Measurements from ENCODE around the gene ADARB2. TPM values are rescaled to one million over a fixed set of nuclear protein-coding genes. Genes with fewer than 3 reads are reported as not detected.

Gene ADARB2
- total RNA-seq, 3 donors from 2014 or later = 0.03 to 0.05 TPM; not detected in 1

- Mint-ChIP-seq H3K36me3 (ENCODE audit: insufficient read depth) (no peaks in the 10 kb centered on the region), H3K4me3 (no peak overlapping the region), H3K4me1 (ENCODE audit: low read depth) (no peaks in the 10 kb centered on the region), H3K27me3 (ENCODE audit: low read depth) (peaks cover 4% of the 10 kb centered on the region), H3K9me3 (no peaks in the 10 kb centered on the region)
- ATAC-seq (no peak), DNase-seq (no peak)
These were observed 244.7 kb downstream of the ADARB2 start for GRCh38 chr10:1492641-1493040.

GRCh38 chr10:1491901-1492300 is 245.4 kb downstream of the ADARB2 start:
- no peak overlapping the region for H3K4me3 Mint-ChIP-seq
- DNase-seq (no peak), ATAC-seq (no peak)
- H3K4me1 Mint-ChIP-seq (ENCODE audit: low read depth) = no peaks in the 10 kb centered on the region
- peaks cover 4% of the 10 kb centered on the region for H3K27me3 Mint-ChIP-seq (ENCODE audit: low read depth)
- H3K9me3 Mint-ChIP-seq = no peaks in the 10 kb centered on the region
- no peaks in the 10 kb centered on the region for H3K36me3 Mint-ChIP-seq (ENCODE audit: insufficient read depth)

- Mint-ChIP-seq H3K27me3 (ENCODE audit: low read depth) (peaks cover 8% of the 10 kb centered on the region), H3K9me3 (no peaks in the 10 kb centered on the region), H3K4me1 (ENCODE audit: low read depth) (no peaks in the 10 kb centered on the region), H3K4me3 (no peak overlapping the region), H3K36me3 (ENCODE audit: insufficient read depth) (no peaks in the 10 kb centered on the region)
- ATAC-seq (no peak), DNase-seq (no peak)
These were observed 247.5 kb downstream of the ADARB2 start for GRCh38 chr10:1489801-1490200.

GRCh38 chr10:1488970-1489548 is 248.3 kb downstream of the ADARB2 start:
- DNase-seq = no peak
- no peak overlapping the region for H3K4me3 Mint-ChIP-seq
- peaks cover 12% of the 10 kb centered on the region for H3K27me3 Mint-ChIP-seq (ENCODE audit: low read depth)
- no peaks in the 10 kb centered on the region for H3K36me3 Mint-ChIP-seq (ENCODE audit: insufficient read depth)
- ATAC-seq = no peak
- H3K4me1 Mint-ChIP-seq (ENCODE audit: low read depth) = no peaks in the 10 kb centered on the region
- no peaks in the 10 kb centered on the region for H3K9me3 Mint-ChIP-seq

- Mint-ChIP-seq H3K9me3 (no peaks in the 10 kb centered on the region), H3K4me1 (ENCODE audit: low read depth) (no peaks in the 10 kb centered on the region), H3K4me3 (no peak overlapping the region), H3K27me3 (ENCODE audit: low read depth) (peaks cover 12% of the 10 kb centered on the region), H3K36me3 (ENCODE audit: insufficient read depth) (no peaks in the 10 kb centered on the region)
- DNase-seq (no peak), ATAC-seq (no peak)
These were observed 250.3 kb downstream of the ADARB2 start for GRCh38 chr10:1486841-1487687.

- DNase-seq = no peak
- Mint-ChIP-seq H3K4me3 (no peak overlapping the region), H3K27me3 (ENCODE audit: low read depth) (peaks cover 12% of the 10 kb centered on the region), H3K36me3 (ENCODE audit: insufficient read depth) (no peaks in the 10 kb centered on the region), H3K4me1 (ENCODE audit: low read depth) (no peaks in the 10 kb centered on the region), H3K9me3 (no peaks in the 10 kb centered on the region)
- ATAC-seq = no peak
These were observed 252.0 kb downstream of the ADARB2 start for GRCh38 chr10:1485357-1485756.

GRCh38 chr10:1483826-1484225 is 253.5 kb downstream of the ADARB2 start:
- H3K27me3 Mint-ChIP-seq (ENCODE audit: low read depth) = peaks cover 11% of the 10 kb centered on the region
- no peaks in the 10 kb centered on the region for H3K36me3 Mint-ChIP-seq (ENCODE audit: insufficient read depth)
- no peak for DNase-seq
- no peaks in the 10 kb centered on the region for H3K9me3 Mint-ChIP-seq
- H3K4me3 Mint-ChIP-seq = no peak overlapping the region
- ATAC-seq = no peak
- no peaks in the 10 kb centered on the region for H3K4me1 Mint-ChIP-seq (ENCODE audit: low read depth)

- no peaks in the 10 kb centered on the region for H3K4me1 Mint-ChIP-seq (ENCODE audit: low read depth)
- DNase-seq = no peak
- no peaks in the 10 kb centered on the region for H3K9me3 Mint-ChIP-seq
- no peak for ATAC-seq
- H3K27me3 Mint-ChIP-seq (ENCODE audit: low read depth) = peaks cover 13% of the 10 kb centered on the region
- H3K4me3 Mint-ChIP-seq = no peak overlapping the region
- H3K36me3 Mint-ChIP-seq (ENCODE audit: insufficient read depth) = no peaks in the 10 kb centered on the region
These were observed 254.1 kb downstream of the ADARB2 start for GRCh38 chr10:1483246-1483645.

- H3K4me3 Mint-ChIP-seq = no peak overlapping the region
- no peak for DNase-seq
- H3K4me1 Mint-ChIP-seq (ENCODE audit: low read depth) = no peaks in the 10 kb centered on the region
- no peak for ATAC-seq
- H3K9me3 Mint-ChIP-seq = no peaks in the 10 kb centered on the region
- peaks cover 12% of the 10 kb centered on the region for H3K27me3 Mint-ChIP-seq (ENCODE audit: low read depth)
- H3K36me3 Mint-ChIP-seq (ENCODE audit: insufficient read depth) = no peaks in the 10 kb centered on the region
These were observed 259.7 kb downstream of the ADARB2 start for GRCh38 chr10:1477578-1477977.

- no peaks in the 10 kb centered on the region for H3K4me1 Mint-ChIP-seq (ENCODE audit: low read depth)
- H3K4me3 Mint-ChIP-seq = no peak overlapping the region
- H3K9me3 Mint-ChIP-seq = no peaks in the 10 kb centered on the region
- no peak for ATAC-seq
- peaks cover 16% of the 10 kb centered on the region for H3K27me3 Mint-ChIP-seq (ENCODE audit: low read depth)
- DNase-seq = no peak
- H3K36me3 Mint-ChIP-seq (ENCODE audit: insufficient read depth) = no peaks in the 10 kb centered on the region
These were observed 260.9 kb downstream of the ADARB2 start for GRCh38 chr10:1476455-1476803.

GRCh38 chr10:1475771-1476454 is 261.4 kb downstream of the ADARB2 start:
- DNase-seq = no peak
- peaks cover 16% of the 10 kb centered on the region for H3K27me3 Mint-ChIP-seq (ENCODE audit: low read depth)
- H3K4me1 Mint-ChIP-seq (ENCODE audit: low read depth) = no peaks in the 10 kb centered on the region
- H3K36me3 Mint-ChIP-seq (ENCODE audit: insufficient read depth) = no peaks in the 10 kb centered on the region
- no peak overlapping the region for H3K4me3 Mint-ChIP-seq
- no peaks in the 10 kb centered on the region for H3K9me3 Mint-ChIP-seq
- ATAC-seq = no peak

- H3K9me3 Mint-ChIP-seq = no peaks in the 10 kb centered on the region
- DNase-seq (no peak), ATAC-seq (no peak)
- no peaks in the 10 kb centered on the region for H3K4me1 Mint-ChIP-seq (ENCODE audit: low read depth)
- H3K36me3 Mint-ChIP-seq (ENCODE audit: insufficient read depth) = no peaks in the 10 kb centered on the region
- H3K27me3 Mint-ChIP-seq (ENCODE audit: low read depth) = peaks cover 16% of the 10 kb centered on the region
- no peak overlapping the region for H3K4me3 Mint-ChIP-seq
These were observed 262.2 kb downstream of the ADARB2 start for GRCh38 chr10:1475098-1475591.

- no peak for DNase-seq
- peaks cover 16% of the 10 kb centered on the region for H3K27me3 Mint-ChIP-seq (ENCODE audit: low read depth)
These were observed 262.8 kb downstream of the ADARB2 start for GRCh38 chr10:1474376-1475097.

GRCh38 chr10:1473874-1474273 is 263.5 kb downstream of the ADARB2 start:
- H3K4me3 Mint-ChIP-seq = no peak overlapping the region
- H3K9me3 Mint-ChIP-seq = no peaks in the 10 kb centered on the region
- peaks cover 16% of the 10 kb centered on the region for H3K27me3 Mint-ChIP-seq (ENCODE audit: low read depth)
- H3K4me1 Mint-ChIP-seq (ENCODE audit: low read depth) = no peaks in the 10 kb centered on the region
- DNase-seq (no peak), ATAC-seq (no peak)
- H3K36me3 Mint-ChIP-seq (ENCODE audit: insufficient read depth) = no peaks in the 10 kb centered on the region

More at GRCh38 chr10:1474376-1475097, 262.8 kb downstream of the ADARB2 start:
- Mint-ChIP-seq H3K4me3 (no peak overlapping the region), H3K4me1 (ENCODE audit: low read depth) (no peaks in the 10 kb centered on the region), H3K9me3 (no peaks in the 10 kb centered on the region), H3K36me3 (ENCODE audit: insufficient read depth) (no peaks in the 10 kb centered on the region)
- no peak for ATAC-seq
